Trophoblast cell (in vitro differentiated cells and primary cell): Measurements from ENCODE around the gene CCDC78.

Experiments
- DNase-seq, 2 donors: peaks; one replicate each; pipeline ENCODE4 v3.0.0-alpha.2; 2016
- H2AFZ ChIP-seq: 2 replicates; pipeline ENCODE4 v1.6.1; 2013; ENCODE audit warnings: low read length, moderate library complexity, mild to moderate bottlenecking; ENCODE audit not compliant: insufficient read depth, poor library complexity
- H2AK5ac ChIP-seq: 2 replicates; pipeline ENCODE4 v1.6.1; 2013; ENCODE audit warnings: mild to moderate bottlenecking, low read length
- H2BK120ac ChIP-seq: 2 replicates; pipeline ENCODE4 v1.6.1; 2013; ENCODE audit warnings: low read length, mild to moderate bottlenecking, moderate library complexity; ENCODE audit not compliant: insufficient read depth, poor library complexity
- H2BK12ac ChIP-seq: 2 replicates; pipeline ENCODE4 v1.6.1; 2013; ENCODE audit warnings: mild to moderate bottlenecking, low read length, moderate library complexity
- H2BK5ac ChIP-seq: 2 replicates; pipeline ENCODE4 v1.6.1; 2013; ENCODE audit warnings: low read length, low read depth, moderate library complexity, mild to moderate bottlenecking; ENCODE audit not compliant: poor library complexity
- H3K14ac ChIP-seq: 2 replicates; pipeline ENCODE4 v1.6.1; 2013; ENCODE audit warnings: mild to moderate bottlenecking, low read length
- H3K18ac ChIP-seq: 2 replicates; pipeline ENCODE4 v1.6.1; 2013; ENCODE audit warnings: mild to moderate bottlenecking, low read length
- H3K23ac ChIP-seq: 2 replicates; pipeline ENCODE4 v1.6.1; 2013; ENCODE audit warnings: low read length
- H3K27ac ChIP-seq: 2 replicates; pipeline ENCODE4 v1.5.1; 2013; ENCODE audit warnings: low read depth, mild to moderate bottlenecking, inconsistent platforms, low read length, moderate library complexity
- H3K27me3 ChIP-seq: 2 replicates; pipeline ENCODE4 v1.6.1; 2013; ENCODE audit warnings: inconsistent platforms, mild to moderate bottlenecking, low read length, moderate library complexity; ENCODE audit not compliant: insufficient read depth
- H3K36me3 ChIP-seq, 2 experiments: 1 replicate in 1 of 2; 2 replicates in 1 of 2; pipeline ENCODE4 v1.6.1; 2013; ENCODE audit warnings: low read length in 2 of 2, mild to moderate bottlenecking in 2 of 2, moderate library complexity in 1 of 2; ENCODE audit not compliant: insufficient read depth in 2 of 2, control insufficient read depth in 1 of 2
- H3K4ac ChIP-seq: 2 replicates; pipeline ENCODE4 v1.6.1; 2013; ENCODE audit warnings: low read depth, mild to moderate bottlenecking, low read length, moderate library complexity
- H3K4me1 ChIP-seq, 2 experiments: 1 replicate in 1 of 2; 2 replicates in 1 of 2; pipeline ENCODE4 v1.6.1; 2013; ENCODE audit warnings: low read length in 2 of 2, mild to moderate bottlenecking in 2 of 2, moderate library complexity in 1 of 2; ENCODE audit not compliant: insufficient read depth in 2 of 2, control insufficient read depth in 1 of 2
- H3K4me2 ChIP-seq: 2 replicates; pipeline ENCODE4 v1.6.1; 2013; ENCODE audit warnings: inconsistent platforms, mild to moderate bottlenecking, low read length, moderate library complexity
- H3K4me3 ChIP-seq: 2 replicates; pipeline ENCODE4 v1.5.1; 2013; ENCODE audit warnings: mild to moderate bottlenecking, low read depth, low read length, inconsistent platforms
- H3K79me1 ChIP-seq: one replicate; pipeline ENCODE4 v1.6.1; 2013; ENCODE audit warnings: low read length
- H3K79me2 ChIP-seq: 2 replicates; pipeline ENCODE4 v1.6.1; 2013; ENCODE audit warnings: low read length, mild to moderate bottlenecking; ENCODE audit not compliant: control insufficient read depth, insufficient read depth, poor library complexity
- H3K9ac ChIP-seq: 2 replicates; pipeline ENCODE4 v1.6.1; 2013; ENCODE audit warnings: mild to moderate bottlenecking, low read length
- H3K9me3 ChIP-seq: 2 replicates; pipeline ENCODE4 v1.6.1; 2013; ENCODE audit warnings: low read depth, mild to moderate bottlenecking, control low read depth, inconsistent platforms, low read length; ENCODE audit not compliant: insufficient read depth
- H4K12ac ChIP-seq: 2 replicates; pipeline ENCODE4 v1.6.1; 2013; ENCODE audit warnings: low read depth, mild to moderate bottlenecking, low read length, moderate library complexity
- H4K8ac ChIP-seq: 2 replicates; pipeline ENCODE4 v1.6.1; 2013; ENCODE audit warnings: low read depth, mild to moderate bottlenecking, low read length, moderate library complexity
- H4K91ac ChIP-seq: one replicate; pipeline ENCODE4 v1.6.1; 2013; ENCODE audit warnings: low read depth, mild to moderate bottlenecking, low read length, moderate library complexity
- WGBS: extraction: QIAGEN DNeasy Blood & Tissue Kit; methylation state at CpG from one replicate; pipeline ENCODE4 v1.1.7; 2013; ENCODE audit warnings: missing lambda C conversion rate; ENCODE audit not compliant: insufficient read length, insufficient coverage; ENCODE audit errors: extremely low coverage; 5-methylcytosine and 5-hydroxymethylcytosine counted together

CCDC78 gene

DNA sequence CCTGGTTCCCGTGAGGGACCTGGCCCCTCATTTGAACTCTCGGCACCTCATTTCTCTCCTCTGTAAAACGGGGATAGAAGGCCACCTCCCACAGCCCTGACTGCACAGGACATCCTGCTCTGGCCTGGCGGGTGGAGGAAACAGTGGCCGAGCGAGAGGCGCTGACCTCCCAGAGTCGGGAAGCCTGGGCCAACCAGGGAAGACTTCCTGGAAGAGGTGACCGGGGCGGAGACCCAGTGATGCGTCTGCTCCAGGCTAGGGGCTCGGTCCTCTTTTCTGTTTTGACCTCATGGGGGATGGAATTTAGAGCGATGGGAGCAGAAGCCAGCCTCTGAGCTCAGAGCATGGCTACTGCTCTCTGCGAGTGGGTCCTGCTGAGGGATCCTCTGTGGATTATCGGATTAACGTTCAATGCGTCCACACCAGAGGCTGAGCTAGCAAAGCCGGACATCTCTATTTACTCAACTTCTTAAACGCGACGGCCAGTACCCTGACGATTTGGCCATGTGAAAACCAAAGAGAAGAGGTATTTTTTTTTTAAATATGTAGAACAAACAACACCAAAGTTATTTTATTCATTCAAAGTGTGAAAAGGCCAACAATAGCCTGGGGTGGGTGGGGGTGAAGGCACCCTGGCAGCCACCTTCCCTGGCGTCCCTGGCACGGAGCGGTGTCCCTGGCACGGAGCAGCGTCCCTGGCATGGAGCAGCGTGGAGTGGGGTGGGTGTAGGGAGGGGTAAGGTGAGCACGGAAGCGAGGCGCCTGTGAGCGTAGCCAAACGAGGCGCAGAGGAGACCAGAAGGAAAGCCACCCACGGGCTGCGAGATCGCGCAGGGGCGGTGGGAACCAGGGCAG is 25.1 kb upstream of the CCDC78 start:
- Histone ChIP-seq H3K4me3 (no peak overlapping the region), H3K79me1 (no peaks in the 10 kb centered on the region), H3K4me1 (no peaks in the 10 kb centered on the region), H4K8ac (no peak overlapping the region), H3K79me2 (no peaks in the 10 kb centered on the region), H3K27me3 (no peaks in the 10 kb centered on the region), H3K9ac (no peak overlapping the region), H3K27ac (no peak overlapping the region), H2BK120ac (no peak overlapping the region), H2AK5ac (no peak overlapping the region), H3K14ac (no peak overlapping the region), H2AFZ (no peak overlapping the region), H4K12ac (no peak overlapping the region), H3K36me3 (no peaks in the 10 kb centered on the region), H3K23ac (no peak overlapping the region), H3K18ac (no peak overlapping the region), H3K4ac (no peak overlapping the region), H2BK12ac (no peak overlapping the region), H2BK5ac (no peak overlapping the region), H4K91ac (no peak overlapping the region), H3K9me3 (peaks cover 2% of the 10 kb centered on the region), H3K4me2 (no peak overlapping the region)
- no peak for DNase-seq
- no CpG with 5 or more reads among the region's 39 CpGs for WGBS

DNA sequence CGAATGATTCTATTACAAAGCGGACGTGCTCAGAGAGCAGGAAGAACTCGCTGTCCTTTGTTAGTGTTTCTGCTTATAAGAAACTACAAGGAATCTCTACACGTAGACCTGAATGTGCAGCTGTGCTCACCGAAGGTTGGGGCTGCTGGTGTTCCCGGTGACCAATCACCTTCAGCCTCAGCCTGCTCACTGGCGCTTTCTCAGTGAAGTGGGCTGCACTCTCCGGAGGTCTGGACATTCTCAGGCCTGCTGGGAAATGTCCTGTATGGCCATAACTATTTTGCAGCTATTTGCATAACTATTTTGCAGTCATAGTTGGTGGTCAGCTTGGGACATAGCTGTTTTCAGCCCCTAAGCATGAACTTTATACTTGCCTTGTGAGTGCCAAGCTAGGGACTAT is 24.2 kb upstream of the CCDC78 start:
- H3K9ac ChIP-seq: no peak overlapping the region
- no peak overlapping the region for H4K91ac ChIP-seq
- no peaks in the 10 kb centered on the region for H3K4me1 ChIP-seq
- WGBS: no CpG with 5 or more reads among the region's 9 CpGs
- H3K27ac ChIP-seq: no peak overlapping the region
- no peak overlapping the region for H4K8ac ChIP-seq
- no peak overlapping the region for H2BK12ac ChIP-seq
- H3K79me1 ChIP-seq: no peaks in the 10 kb centered on the region
- H3K14ac ChIP-seq: no peak overlapping the region
- no peak overlapping the region for H2AK5ac ChIP-seq
- H3K79me2 ChIP-seq: no peaks in the 10 kb centered on the region
- no peak for DNase-seq
- H4K12ac ChIP-seq: no peak overlapping the region
- H3K4me2 ChIP-seq: no peak overlapping the region
- H3K36me3 ChIP-seq: no peaks in the 10 kb centered on the region
- no peaks in the 10 kb centered on the region for H3K27me3 ChIP-seq
- no peak overlapping the region for H3K18ac ChIP-seq
- H3K4ac ChIP-seq: no peak overlapping the region
- no peak overlapping the region for H3K4me3 ChIP-seq
- H3K9me3 ChIP-seq: peaks cover under 1% of the 10 kb centered on the region
- no peak overlapping the region for H3K23ac ChIP-seq
- no peak overlapping the region for H2BK5ac ChIP-seq
- no peak overlapping the region for H2BK120ac ChIP-seq
- no peak overlapping the region for H2AFZ ChIP-seq

DNA sequence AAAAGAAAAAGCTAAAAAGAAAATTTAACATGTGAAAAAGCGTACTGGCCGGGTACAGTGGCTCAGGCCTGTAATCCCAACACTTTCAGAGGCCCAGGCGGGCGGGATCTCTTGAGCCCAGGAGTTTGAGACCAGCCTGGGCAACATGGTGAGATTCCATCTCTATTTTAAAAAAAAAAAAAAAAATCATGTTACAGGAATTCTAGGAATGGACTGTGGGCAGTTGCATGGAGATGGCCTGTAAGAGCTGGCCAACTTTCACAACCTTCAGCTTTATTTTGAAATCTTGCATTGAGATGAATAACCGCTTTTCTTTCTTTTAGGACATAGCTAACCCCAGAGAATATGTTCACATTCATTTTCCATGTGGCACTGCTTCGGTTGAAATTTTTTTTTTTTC is 22.8 kb upstream of the CCDC78 start:
- Histone ChIP-seq H3K4me2 (no peak overlapping the region), H4K12ac (no peak overlapping the region), H3K9ac (no peak overlapping the region), H3K79me2 (no peaks in the 10 kb centered on the region), H3K79me1 (no peaks in the 10 kb centered on the region), H2BK120ac (no peak overlapping the region), H3K9me3 (no peaks in the 10 kb centered on the region), H2BK5ac (no peak overlapping the region), H3K4ac (no peak overlapping the region), H3K23ac (no peak overlapping the region), H4K8ac (no peak overlapping the region), H3K27ac (no peak overlapping the region), H2AFZ (no peak overlapping the region), H3K4me1 (no peaks in the 10 kb centered on the region), H2BK12ac (no peak overlapping the region), H3K27me3 (no peaks in the 10 kb centered on the region), H3K18ac (no peak overlapping the region), H4K91ac (no peak overlapping the region), H3K14ac (no peak overlapping the region), H3K36me3 (no peaks in the 10 kb centered on the region), H3K4me3 (no peak overlapping the region), H2AK5ac (no peak overlapping the region)
- no CpG with 5 or more reads among the region's 6 CpGs for WGBS
- peak; percentile 76 to 96 for DNase-seq

DNA sequence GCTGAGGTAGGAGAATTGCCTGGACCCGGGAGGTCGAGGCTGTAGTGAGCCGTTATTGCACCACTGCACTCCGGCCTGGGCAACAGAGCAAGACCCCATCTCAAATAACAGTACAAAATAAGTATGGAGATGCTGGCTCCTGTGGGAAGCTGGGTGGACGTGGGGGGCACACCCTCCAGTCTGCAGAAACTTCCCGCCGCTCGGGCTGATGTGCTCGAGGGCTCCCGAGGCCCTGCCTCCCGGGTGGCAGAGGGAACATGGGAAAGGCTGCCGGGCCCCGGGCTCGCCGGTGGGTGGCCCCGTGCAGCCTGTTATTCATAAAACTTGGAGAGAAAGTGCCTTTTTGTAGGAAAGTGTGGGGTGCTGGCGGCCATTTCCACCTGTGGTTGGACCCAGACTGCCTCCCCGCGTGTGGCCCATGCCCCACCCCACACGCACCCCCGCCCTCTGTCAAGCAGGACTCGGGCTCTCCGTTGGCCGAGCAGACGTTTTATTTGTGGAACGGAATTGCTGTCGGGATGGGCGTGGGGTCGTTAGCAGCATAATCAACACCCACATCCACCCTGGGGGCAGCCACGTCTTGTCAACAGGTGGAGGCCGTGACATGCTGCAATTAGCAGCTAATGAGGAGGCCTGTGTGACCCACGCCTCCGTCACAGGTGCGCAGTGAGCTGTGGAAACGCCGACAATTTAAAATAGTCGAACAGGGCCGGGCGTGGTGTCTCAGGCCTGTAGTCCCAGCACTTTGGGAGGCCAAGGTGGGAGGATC is 21.9 kb upstream of the CCDC78 start:
- DNase-seq: peak; percentile 55 to 68
- Histone ChIP-seq H2BK5ac (no peak overlapping the region), H3K79me1 (no peaks in the 10 kb centered on the region), H2AK5ac (no peak overlapping the region), H4K8ac (no peak overlapping the region), H3K4me2 (no peak overlapping the region), H4K91ac (no peak overlapping the region), H3K36me3 (no peaks in the 10 kb centered on the region), H3K14ac (no peak overlapping the region), H3K18ac (no peak overlapping the region), H3K27ac (no peak overlapping the region), H3K4me1 (no peaks in the 10 kb centered on the region), H3K79me2 (no peaks in the 10 kb centered on the region), H2BK120ac (no peak overlapping the region), H4K12ac (no peak overlapping the region), H2BK12ac (no peak overlapping the region), H2AFZ (no peak overlapping the region), H3K27me3 (no peaks in the 10 kb centered on the region), H3K9me3 (no peaks in the 10 kb centered on the region), H3K9ac (no peak overlapping the region), H3K23ac (no peak overlapping the region), H3K4me3 (no peak overlapping the region), H3K4ac (no peak overlapping the region)
- WGBS: no CpG with 5 or more reads among the region's 39 CpGs
